ENCODE data around the gene SERTAD3.
"Not testable (repeated sequence)": the region's sequence is repeated elsewhere in the genome, so short reads cannot be mapped to it uniquely, and the experiment has no call there.

Gene SERTAD3

DNA sequence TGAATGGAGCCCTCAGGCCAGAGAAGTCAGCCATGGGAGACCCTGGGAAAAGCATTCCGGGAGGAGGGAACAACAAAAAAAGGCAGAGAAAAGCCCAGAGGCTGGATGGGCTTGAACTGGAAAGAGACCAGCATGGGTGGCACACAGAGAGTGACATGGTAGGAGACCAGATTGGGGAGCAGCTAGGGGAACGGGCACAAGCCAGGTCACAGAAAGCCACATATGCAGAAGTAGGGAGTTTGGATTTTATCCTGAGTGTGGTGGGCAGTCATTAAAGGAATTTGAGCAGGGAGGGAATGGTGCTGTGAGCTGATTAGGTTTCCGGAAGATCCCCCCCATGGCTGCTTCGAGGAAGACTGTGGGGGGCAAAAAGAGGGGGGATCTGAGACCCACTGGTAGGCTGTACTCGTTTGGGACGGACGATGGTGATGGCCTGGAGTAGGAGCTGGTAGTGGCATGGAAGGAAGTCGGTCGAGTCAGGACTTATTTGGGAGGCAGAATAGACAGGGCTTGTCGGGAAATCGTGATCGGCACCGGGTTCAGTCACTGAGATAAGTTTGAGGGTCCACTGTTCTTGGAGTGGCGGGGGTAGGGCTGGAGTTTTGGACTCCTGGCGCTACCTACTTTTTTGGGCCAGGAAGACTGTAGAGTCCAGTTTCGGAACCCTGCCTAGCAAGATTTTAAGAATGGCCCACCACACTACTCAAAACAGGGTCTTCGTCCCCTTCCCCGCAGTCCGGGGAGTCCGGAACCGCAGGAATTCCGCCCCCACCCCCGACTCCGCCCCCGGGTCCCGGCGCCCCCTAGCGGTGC is 19.3 kb downstream of the SERTAD3 start:
- no peak for DNase-seq

DNA sequence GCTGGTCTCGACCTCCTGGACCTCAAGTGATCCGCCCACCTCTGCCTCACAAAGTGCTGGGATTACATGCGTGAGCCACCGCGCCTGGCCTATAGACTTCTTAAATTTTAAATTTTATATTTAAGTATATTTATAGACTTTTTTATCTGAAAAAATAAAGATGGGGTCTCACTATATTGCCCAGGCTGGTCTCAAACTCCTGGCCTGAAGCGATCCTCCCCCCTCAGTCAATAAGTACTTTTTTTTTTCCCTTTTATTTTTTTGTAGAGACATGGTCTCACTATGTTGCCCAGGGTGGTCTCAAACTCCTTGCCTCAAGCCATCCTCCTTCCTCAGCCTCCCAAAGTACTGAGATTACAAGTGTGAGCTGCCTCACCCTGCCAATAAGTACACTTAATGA is 20.2 kb downstream of the SERTAD3 start:
- DNase-seq = no peak

GRCh38 chr19:40422748-40423566 is 21.2 kb downstream of the SERTAD3 start:
- no peak for DNase-seq

DNA sequence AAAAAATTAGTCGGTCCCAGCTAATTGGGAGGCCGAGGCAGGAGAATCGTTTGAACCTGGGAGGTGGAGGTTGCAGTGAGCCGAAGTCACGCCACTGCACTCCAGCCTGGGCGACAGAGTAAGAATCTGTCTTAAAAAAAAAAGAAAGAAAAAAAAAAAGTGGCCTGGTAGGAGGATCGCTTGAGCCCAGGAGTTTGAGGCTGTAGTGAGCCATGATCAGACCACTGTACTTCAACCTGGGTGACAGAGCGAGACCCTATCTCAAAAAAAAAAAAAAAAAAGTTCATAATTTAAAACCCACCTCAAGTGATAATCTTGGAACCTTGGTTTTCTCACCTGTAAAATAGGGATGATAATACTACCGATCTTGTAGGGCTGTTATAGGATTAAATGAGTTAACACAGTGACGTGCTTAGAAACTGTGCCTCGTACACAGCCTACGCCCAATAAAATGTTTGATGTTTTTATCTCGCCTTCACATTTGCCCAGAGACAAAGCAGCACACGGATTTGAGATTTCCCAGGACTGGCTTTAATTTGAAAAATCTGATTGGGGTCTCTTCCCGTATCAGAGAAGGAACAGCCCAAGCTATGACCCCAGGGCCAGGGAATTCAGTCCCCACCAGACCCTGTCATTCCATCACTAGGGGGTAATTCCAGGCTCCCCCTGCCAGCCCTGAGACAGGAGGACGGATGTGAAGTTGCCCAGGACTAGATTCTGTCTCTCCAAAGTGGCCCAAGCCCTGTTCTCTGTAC is 22.0 kb downstream of the SERTAD3 start:
- no peak for DNase-seq

DNA sequence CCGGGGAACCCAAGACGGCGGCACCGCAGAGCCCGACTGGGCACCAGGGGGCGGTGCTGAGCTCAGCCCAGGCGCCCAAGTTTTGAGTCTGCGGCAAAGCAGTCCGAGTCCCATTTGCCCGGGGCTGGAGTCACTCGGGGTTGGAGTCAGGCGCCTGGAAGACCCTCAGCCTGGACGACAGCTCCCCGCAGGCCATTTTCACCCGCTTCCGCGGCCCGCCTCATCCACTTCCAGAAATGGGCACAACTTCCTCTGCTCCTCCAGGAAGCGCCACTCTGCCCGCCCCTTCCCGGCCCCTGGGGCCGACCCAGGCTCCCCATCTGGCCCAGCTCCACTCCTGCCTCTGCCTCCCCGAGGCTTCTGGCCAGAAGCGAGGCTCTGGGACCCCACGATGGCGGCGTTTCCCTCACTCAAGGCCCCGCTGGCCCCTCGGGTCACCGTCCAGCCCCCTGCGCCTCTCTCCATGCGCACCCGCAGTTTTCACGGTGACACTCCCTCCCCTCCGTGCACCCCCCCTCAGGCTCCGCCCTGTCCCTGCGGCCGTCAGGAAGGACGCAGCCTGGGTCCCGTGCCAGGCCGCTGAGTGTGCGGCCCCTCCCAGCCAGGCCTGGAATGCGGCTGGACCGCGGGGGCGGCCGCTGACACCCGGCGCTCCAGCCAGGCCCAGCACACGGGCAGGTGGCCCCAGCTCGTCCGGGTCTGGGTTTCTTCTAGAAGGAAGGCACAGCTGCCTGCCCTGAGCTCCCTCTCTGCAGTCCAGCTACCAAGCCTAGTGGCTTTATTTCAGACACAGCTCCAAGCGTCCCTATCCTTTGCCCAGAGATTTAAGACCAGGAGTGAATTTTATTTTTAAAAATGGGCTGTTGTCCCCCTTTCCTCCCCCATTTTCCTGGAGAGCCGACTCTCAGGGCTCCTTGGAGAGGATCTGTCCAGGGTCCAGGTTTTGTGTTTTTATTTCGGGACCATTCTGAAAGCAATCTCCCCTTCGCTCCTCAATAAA is 23.1 kb downstream of the SERTAD3 start:
- DNase-seq = no peak

GRCh38 chr19:40420451-40420765 is 23.7 kb downstream of the SERTAD3 start:
- no peak for DNase-seq

- DNase-seq = no peak
Observed at GRCh38 chr19:40419780-40420179, 24.4 kb downstream of the SERTAD3 start.

DNA sequence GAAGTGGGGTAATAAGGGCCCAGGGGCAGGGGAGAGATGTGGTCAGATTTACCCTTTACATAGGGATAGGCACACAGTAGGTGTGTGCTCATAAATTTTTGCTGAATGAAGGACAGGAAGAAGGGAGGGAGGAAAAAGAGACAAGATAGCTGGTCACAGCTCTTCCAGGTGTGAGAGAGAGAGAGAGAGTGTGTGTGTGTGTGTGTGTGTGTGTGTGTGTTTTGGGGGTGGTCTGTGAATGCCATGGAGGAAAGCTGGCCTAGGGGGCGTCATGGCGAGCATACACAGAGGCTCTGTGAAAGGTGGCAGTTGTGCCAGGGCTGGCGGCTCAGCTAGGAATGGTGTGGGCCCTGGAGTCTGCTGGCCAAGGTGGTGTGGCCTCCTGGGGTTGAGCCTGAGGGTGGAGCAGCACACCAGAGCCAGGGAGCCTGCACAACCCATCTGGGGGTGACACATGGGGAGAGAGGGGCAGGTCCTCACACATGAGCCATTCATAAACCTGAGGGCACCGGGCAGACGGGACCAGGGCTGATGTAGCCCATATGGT is 25.0 kb downstream of the SERTAD3 start:
- DNase-seq = no peak

- no peak for DNase-seq
Observed at GRCh38 chr19:40418040-40418439, 26.1 kb downstream of the SERTAD3 start.

- DNase-seq = no peak
Observed at GRCh38 chr19:40417643-40417981, 26.5 kb downstream of the SERTAD3 start.

GRCh38 chr19:40416918-40417642 is 27.1 kb downstream of the SERTAD3 start:
- no peak for DNase-seq

DNA sequence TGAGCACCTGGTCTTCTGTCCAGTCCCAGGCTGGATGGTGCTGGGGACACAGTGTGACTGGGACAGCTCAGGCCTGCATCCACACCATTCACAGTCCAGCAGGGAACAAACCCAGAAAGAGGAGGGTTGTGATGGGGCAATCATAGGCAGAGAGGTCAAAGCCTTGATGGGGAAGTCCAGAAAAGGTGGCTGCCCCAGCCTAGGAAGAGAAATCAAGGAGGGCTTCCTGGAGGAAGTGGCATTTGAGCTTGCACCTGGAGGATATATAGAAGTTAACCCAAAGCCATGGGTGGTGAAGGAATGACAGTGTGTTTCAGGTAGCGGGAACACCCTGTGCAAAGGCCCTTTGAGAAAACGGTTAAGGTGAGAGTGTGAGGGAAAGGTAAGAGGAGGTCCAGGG is 28.4 kb downstream of the SERTAD3 start:
- no peak for DNase-seq

DNA sequence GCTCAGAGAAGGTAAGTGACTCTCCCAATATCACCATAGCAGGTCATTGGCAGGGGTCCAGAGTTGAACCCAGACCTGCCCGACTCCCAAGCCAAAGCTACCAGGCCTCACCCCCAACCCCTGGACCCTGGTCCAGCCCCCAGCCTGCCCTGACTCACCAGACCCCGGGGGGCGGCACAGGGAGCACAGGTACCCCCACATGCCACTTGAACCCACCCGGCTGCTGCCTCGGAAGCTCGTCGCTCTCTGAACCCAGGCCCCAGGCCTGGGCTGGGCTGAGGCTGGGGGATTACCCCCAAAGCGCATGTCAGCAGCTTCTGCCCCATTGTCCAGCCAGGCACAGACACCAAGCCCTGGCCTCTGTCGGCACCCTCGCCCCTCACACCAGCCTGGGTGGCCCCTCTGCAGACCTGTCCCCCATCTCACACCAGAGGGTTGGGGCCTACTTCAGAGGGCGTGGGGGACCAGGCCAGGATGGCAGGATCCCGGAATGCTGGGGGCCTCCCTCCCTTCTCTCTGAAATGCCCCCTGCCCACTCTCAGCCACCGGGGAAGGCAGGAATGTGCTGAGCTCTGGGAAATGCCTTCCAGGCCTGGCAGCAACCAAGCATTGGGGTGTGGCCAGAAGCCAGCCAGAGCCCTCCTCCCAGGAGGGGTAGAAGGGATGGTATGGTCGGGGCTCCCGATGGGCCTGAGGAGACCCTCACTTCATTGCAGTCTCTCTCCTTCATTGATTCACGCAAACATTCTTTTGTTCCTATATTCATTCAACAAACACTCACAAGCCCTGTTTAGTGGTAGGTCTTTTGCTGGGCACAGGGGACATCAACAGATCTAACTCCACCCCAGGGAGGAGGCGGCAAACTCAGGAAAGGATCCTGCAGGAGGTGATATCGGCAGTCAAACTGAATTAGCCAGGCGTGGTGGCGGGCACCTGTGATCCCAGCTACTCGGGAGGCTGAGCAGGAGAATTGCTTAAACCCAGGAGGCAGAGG is 29.3 kb downstream of the SERTAD3 start:
- no peak for DNase-seq

DNA sequence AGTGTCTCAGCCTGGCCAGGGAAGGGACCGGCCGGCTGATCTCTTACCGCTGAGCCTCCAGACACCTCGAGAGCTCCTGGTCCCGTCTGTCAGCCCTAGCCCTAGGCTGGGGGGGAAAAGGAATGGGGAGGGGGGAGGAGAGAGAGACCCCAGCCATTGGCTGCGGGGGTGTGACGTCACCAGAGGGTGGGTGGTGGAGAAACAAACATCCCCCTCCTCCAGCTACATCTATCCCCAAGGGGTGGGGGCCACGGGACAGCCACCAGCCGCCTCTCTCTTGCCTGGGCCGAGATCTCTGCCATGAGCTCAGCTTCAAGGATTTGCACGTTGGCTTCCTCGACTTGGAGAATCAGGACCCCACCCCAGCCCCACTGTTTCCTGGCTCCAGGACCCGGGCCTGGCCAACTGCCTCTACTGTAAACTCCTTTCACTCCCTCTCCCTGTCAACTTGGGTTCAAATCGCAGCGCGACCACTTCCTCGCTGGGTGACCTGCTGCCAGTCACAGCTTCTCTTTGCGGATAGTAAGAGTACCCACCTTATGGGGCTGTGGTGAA is 30.8 kb downstream of the SERTAD3 start, which contains the start of gene PRX:
Gene PRX, minus strand, starts transcription at position 88 of the 555 bp plus-strand sequence. CDS start 5,446 bp downstream, outside the sequence.
- DNase-seq = no peak

DNA sequence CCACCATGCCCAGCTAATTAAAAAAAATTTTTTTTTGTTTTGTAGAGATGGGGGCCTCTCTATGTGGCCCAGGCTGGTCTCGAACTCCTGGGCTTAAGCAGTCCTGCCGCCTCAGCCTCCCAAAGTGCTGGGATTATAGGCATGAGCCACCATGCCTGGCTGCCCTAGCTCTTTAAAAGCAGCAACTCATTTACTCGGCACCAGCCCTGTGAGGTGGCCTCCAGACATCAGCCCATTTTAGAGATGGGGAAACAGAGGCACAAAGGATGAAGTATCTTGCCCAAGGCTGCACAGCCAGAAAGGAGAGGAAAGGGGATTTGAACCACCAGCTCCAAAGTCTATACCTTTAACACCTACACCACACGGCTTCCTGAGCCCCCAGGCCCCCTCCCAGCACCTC is 31.3 kb downstream of the SERTAD3 start:
- no peak for DNase-seq

DNA sequence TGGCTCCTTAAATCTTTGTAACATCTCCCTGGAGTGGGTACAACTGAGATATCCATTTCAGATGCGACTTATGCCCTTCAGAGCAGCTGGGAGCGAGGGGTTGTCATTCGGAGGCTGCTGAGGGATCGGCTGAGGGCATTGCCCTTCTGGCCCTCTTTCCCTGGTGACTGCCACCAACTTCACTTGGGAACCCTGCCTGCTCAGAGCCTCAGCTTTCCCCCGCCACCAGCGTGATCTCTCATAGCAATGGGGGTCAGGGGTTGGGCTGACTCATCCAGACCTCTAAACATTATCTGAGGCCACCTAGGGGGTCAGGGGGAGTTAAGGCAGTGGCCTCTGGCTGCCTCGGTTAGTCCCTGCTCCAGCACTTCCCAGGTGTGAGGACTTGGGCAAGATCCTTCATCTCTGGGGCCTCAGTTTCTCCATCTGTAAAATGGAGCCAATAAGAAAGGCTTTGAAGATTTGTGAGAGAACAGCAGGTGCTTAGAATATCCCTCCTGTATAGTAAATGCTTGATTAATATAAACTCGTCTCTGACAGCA is 32.1 kb downstream of the SERTAD3 start:
- no peak for DNase-seq

DNA sequence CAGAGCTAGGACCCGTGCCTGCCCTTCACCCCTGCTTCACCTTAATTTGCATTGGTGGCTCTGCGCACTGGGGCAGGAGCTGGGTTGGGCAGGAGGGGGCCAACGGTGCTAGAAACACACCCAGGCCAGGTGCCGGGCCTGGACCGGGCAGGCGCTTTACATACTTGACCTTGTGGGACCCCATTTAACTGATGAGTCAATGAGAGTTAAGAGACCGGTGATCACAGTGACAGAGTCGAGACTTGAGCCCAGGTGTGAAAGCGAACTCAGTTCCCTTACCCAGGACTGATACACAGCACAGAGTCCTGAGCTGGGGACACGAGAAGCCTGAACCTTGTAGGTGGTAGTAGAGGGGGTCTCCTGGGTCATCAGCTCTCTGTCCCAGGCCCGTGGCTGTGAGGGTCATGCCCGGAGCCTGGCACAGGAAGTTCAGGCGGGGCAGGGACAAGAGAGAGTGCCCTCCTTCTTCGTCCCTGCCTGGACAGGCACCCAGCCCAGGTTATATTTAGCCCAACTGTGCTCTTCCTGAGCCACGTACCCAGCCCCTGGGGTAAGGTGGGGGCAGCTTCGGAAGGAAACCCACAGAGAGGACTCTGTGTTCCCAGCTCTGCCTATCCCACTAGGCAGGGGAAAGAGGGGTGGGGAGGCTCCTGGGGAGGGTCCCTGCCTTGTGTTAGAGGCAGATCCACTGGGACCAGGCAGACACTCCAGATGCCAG is 32.9 kb downstream of the SERTAD3 start:
- DNase-seq = no peak

DNA sequence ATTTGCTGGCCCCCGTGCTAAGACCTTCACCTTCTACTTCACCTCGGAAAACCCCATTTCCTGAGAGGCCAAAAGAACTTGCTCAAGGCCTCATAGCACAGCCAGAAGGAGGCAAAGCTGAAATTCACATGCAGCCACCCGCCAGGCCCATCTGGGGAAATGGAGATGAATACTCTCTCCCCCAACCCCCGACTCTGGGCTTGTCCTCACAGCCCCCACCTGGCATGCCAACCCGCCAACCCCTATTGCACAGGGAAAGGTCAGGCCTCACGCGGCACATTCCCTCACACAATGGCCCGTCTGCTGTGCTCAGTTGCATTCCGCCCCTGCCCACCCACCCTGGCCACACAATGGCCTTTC is 34.1 kb downstream of the SERTAD3 start:
- no peak for DNase-seq

DNA sequence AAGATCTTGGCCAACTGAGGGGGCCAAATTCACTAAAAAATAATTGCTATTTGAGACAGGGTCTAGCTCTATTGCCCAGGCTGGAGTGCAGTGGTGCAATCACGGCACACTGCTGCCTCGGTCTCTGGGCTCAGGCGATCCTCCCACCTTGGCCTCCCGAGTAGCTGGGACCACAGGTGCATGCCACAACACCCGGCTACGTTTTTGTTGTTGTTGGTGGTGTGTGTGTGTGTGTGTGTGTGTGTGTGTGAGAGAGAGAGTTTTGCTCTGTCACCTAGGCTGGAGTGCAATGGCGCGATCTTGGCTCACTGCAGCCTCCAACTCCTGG is 35.6 kb downstream of the SERTAD3 start:
- not testable (repeated sequence) for DNase-seq

Data from NCI-H2081 treated with DMSO at 0.1 percent for 48 hours (cell line).